ENCODE results near the gene CRYBG2. TPM values are rescaled to one million over a fixed set of nuclear protein-coding genes. Genes with fewer than 3 reads are reported as not detected.

The CRYBG2 gene
- total RNA-seq, 1 experiment from 2014 or later: 0.64 TPM

DNA sequence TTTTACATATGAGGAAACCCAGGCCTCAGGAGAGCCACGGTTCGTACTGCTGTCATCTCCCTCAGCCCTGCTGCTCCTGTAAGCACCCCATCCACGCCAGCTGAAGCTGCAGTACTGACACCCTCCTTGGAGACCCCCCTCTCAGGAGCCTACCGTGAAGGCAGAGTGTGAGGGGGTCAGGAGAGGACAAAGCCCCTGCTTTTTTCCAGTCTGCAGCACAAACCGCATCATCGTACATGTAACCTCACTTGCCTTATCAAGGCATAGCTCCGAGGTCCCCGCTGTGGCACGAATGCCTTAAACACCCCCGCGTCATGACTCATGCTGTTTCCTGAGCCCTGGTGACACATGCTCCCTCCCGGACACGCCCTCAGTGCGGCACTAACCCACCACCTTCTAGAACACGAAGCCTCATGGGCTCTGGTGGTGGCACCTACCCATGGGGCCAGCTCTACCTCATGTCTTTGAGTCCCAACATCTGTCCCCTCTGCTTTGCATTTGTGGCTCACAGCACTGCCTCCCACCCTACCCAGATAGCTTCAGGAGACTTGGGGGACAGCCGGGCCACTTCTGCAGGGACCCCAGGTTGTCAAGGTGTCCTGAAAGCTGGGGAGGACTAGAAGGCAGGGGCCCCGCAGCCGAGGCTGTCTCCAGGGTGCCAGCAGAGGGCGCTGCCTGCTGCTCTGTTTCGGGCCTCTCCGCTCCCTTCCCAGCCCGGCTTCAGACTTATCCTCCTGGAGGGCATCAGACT is 69.2 kb downstream of the CRYBG2 start:
- TF ChIP-seq TCF7L2 (IDR thresholded peaks at IDR 0.05; ENCODE audit: low read depth, low read length) (no peak), SIN3A (IDR thresholded peaks at IDR 0.05; ENCODE audit: borderline replicate concordance, insufficient read depth, low read depth, low read length) (no peak), CTCF (IDR thresholded peaks at IDR 0.05) (peak; percentile 91), POLR2AphosphoS5 (IDR thresholded peaks at IDR 0.05; ENCODE audit: low read depth, low read length) (peak; percentile 58)
- TF ChIP-seq, protein P1, sequence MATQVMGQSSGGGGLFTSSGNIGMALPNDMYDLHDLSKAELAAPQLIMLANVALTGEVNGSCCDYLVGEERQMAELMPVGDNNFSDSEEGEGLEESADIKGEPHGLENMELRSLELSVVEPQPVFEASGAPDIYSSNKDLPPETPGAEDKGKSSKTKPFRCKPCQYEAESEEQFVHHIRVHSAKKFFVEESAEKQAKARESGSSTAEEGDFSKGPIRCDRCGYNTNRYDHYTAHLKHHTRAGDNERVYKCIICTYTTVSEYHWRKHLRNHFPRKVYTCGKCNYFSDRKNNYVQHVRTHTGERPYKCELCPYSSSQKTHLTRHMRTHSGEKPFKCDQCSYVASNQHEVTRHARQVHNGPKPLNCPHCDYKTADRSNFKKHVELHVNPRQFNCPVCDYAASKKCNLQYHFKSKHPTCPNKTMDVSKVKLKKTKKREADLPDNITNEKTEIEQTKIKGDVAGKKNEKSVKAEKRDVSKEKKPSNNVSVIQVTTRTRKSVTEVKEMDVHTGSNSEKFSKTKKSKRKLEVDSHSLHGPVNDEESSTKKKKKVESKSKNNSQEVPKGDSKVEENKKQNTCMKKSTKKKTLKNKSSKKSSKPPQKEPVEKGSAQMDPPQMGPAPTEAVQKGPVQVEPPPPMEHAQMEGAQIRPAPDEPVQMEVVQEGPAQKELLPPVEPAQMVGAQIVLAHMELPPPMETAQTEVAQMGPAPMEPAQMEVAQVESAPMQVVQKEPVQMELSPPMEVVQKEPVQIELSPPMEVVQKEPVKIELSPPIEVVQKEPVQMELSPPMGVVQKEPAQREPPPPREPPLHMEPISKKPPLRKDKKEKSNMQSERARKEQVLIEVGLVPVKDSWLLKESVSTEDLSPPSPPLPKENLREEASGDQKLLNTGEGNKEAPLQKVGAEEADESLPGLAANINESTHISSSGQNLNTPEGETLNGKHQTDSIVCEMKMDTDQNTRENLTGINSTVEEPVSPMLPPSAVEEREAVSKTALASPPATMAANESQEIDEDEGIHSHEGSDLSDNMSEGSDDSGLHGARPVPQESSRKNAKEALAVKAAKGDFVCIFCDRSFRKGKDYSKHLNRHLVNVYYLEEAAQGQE (IDR thresholded peaks at IDR 0.05; ENCODE audit: insufficient read depth in 1 of 2, low read depth in 2 of 2, low read length in 1 of 2): no peak
- BruUV-seq (replicated peaks): no TSS peak
- ChIA-PET CTCF (interaction anchor here (0.7 to 2.3 kb wide), 6 partner anchors 9 to 132 kb away, joined by 3 to 17 read pairs (median 8); no protein-coding TSS in a partner anchor), POLR2A (no interaction called here)
- ATAC-seq (peak; percentile 67), DNase-seq (ENCODE audit: low read depth, low spot score) (peak; percentile 84)
- intact Hi-C loops (cut with micrococcal nuclease; ENCODE audit: unreplicated experiment): loop anchor here (2.0 to 5.0 kb wide), 2 partner anchors 36 to 108 kb away; no protein-coding TSS in a partner anchor
- Histone ChIP-seq H3K36me3 (ENCODE audit: control insufficient read depth, insufficient read depth, low read length) (peaks cover 2% of the 10 kb centered on the region; the same call in 1 of the 2 replicates), H3K9me3 (ENCODE audit: control insufficient read depth, insufficient read depth, low read depth, low read length) (no peaks in the 10 kb centered on the region), H3K27me3 (ENCODE audit: control insufficient read depth, insufficient read depth, low read length) (no peaks in the 10 kb centered on the region), H3K4me1 (ENCODE audit: control insufficient read depth, insufficient read depth, low read length) (peaks cover 23% of the 10 kb centered on the region), H3K27ac (ENCODE audit: low read length) (peak overlapping the region; percentile 59), H3K4me3 (ENCODE audit: low read depth in 2 of 2, low read length in 2 of 2) (no peak overlapping the region)
- in situ Hi-C loops (cut with HindIII; ENCODE audit: low pct_unique_long_range_greater_than_20kb, low sequenced_read_pairs): no loop called here

DNA sequence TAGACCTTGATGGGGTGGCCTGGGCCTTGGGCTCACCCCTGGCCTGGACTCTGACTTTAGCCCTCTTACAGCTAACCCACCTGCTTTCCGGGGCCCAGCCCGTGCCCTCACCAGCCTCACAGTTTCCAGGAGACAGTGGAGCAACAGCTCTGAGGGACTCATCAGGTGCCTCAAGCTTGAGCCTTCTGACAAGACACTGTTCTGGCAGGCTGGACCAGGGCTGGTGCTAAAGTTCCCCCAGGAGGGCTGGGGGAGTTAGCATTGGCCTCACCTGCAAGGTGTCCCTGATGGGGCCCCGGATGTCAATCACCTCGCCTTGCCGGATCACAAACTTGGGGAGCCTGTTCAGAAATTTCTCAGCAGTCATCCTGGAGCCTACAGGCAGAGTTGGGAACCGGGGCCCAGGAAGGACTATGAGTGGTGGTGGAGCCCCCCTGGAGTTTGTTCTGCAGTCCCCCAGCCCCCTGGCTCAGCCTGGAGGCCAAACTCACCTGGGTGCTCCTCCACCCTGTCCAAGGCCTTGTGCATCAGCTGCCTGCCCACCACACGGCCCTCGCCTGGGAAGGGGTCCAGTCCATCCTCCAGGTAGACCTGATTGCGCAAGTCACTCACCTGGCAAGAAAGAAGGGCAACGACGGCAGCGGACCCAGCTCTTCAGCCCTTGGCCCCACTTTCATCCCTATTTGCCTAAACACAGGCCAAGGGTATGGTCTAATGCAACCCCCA is 69.9 kb downstream of the CRYBG2 start:
- ATAC-seq (no peak), DNase-seq (ENCODE audit: low read depth, low spot score) (no peak)
- Histone ChIP-seq H3K27me3 (ENCODE audit: control insufficient read depth, insufficient read depth, low read length) (no peaks in the 10 kb centered on the region), H3K27ac (ENCODE audit: low read length) (peak overlapping the region; percentile 59; the same call in 1 of the 2 replicates), H3K36me3 (ENCODE audit: control insufficient read depth, insufficient read depth, low read length) (peaks cover 2% of the 10 kb centered on the region; the same call in 1 of the 2 replicates), H3K4me3 (ENCODE audit: low read depth in 2 of 2, low read length in 2 of 2) (no peak overlapping the region), H3K4me1 (ENCODE audit: control insufficient read depth, insufficient read depth, low read length) (peaks cover 29% of the 10 kb centered on the region), H3K9me3 (ENCODE audit: control insufficient read depth, insufficient read depth, low read depth, low read length) (no peaks in the 10 kb centered on the region)
- intact Hi-C loops (cut with micrococcal nuclease; ENCODE audit: unreplicated experiment): loop anchor here (2.0 kb wide), 1 partner anchor 37 kb away; no protein-coding TSS in a partner anchor
- POLR2A ChIA-PET: no interaction called here
- in situ Hi-C loops (cut with HindIII; ENCODE audit: low pct_unique_long_range_greater_than_20kb, low sequenced_read_pairs): no loop called here
- CTCF ChIA-PET: interaction anchor here (0.6 to 2.3 kb wide), 4 partner anchors 38 to 133 kb away, joined by 8 to 17 read pairs (median 11); no protein-coding TSS in a partner anchor
- TF ChIP-seq POLR2AphosphoS5 (IDR thresholded peaks at IDR 0.05; ENCODE audit: low read depth, low read length): no peak
- TF ChIP-seq SIN3A (IDR thresholded peaks at IDR 0.05; ENCODE audit: borderline replicate concordance, insufficient read depth, low read depth, low read length): no peak
- TF ChIP-seq, protein P1 (IDR thresholded peaks at IDR 0.05; ENCODE audit: insufficient read depth in 1 of 2, low read depth in 2 of 2, low read length in 1 of 2): no peak
- no peak for TF ChIP-seq TCF7L2 (IDR thresholded peaks at IDR 0.05; ENCODE audit: low read depth, low read length)
- TF ChIP-seq CTCF (IDR thresholded peaks at IDR 0.05): no peak
- BruUV-seq (replicated peaks): no TSS peak

Measured in Panc1 (cell line).